GM18861 (cell line): Measurements from ENCODE around the gene SRP68.
"Not testable (repeated sequence)": the region's sequence is repeated elsewhere in the genome, so short reads cannot be mapped to it uniquely, and the experiment has no call there.

Experiments used
- ATAC-seq: cut with Tn5 transposase; IDR thresholded peaks from one replicate; pipeline ENCODE4 v1.9.1; 2021; ENCODE audit not compliant: unreplicated experiment

Gene SRP68

DNA sequence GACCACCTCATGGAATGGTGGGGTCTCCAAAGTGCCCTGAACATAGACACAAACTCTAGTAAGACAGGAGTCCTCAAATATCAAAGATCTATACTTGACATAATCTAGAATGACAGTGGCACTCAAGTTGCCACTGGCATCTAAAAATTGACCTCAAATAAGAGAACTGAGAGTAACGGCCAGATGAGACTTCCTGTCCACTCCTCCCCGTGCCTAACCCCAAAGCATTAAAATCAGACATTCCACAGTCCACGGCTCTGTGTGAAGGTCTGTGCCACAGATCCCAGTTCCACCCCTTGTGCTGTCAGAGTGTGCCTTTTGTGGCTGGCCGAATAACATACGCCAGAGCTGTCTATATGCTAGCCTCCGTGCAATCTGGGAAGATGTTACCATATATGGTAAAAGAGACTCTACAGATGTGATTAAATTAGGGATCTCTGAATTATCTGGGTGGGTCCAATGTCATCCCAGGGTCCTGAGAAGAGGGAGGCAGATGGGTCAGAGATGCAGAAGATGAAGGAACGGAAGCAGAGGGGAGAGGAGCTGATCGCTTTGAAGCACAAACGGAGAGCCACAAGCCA lies 24.2 kb downstream of the SRP68 start:
- no peak for ATAC-seq

GRCh38 chr17:76046064-76046463 lies 26.3 kb downstream of the SRP68 start:
- no peak for ATAC-seq

- not testable (repeated sequence) for ATAC-seq
These were observed 27.8 kb downstream of the SRP68 start for GRCh38 chr17:76044475-76045007.

- ATAC-seq, result not testable (repeated sequence)
These were observed 29.4 kb downstream of the SRP68 start for GRCh38 chr17:76042868-76043267.

- no peak for ATAC-seq
These were observed 31.9 kb downstream of the SRP68 start for GRCh38 chr17:76040376-76040775.

DNA sequence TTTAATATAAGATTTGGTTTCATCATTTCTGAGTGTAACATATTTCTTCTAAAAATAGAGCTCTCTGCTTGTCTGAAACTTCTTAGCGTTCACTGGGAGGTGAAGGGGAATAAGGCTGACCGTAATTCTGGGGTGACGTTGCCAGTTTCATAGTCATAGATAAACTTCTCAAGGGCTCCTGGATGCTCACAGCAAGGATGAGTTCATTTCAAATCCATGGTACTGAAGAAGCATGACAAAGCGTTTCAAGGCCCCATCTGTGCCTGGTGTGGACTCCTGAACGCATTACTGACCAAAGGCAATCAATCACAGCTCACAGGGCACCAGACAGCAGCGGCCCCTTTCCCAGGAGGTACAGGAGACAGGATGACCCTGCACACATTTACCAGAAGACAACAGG lies 33.2 kb downstream of the SRP68 start:
- ATAC-seq, result no peak

GRCh38 chr17:76038050-76038449 lies 34.3 kb downstream of the SRP68 start:
- no peak for ATAC-seq

DNA sequence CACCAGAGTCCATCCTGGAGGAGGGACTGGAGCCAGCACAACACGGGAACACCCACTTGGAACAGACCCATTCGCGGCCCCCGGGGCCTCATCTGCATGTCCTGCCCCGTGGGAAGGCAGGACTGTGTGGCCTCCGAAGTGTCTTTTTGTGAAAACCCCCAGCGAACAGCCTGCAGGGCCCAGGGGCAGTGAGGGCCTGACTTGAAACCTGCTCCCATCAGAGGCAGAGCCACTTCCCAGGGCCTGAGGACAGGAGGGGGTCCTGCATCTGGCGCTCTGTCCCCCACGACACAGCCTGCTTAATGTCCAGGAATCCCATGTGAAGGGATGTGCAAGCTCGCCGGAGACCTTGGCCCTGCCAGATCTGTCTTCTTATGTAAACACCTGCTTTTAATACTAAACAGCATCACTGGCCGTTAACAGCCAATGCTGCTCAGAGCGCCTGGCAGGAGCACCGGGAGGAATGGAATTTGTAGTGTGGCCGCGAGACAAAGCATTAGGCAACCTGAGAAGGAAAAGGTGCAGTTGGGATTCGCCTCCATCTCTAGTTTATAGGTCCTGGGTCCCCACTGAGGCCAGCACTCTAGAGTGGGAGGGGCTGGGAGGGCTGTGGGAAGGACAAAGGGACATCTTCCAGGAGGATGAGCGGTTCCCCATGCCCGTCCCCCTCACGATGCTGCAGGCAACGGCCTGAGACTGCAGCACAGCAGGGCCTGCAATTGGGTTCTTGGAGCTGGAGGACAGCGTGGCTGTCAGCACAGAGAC lies 35.6 kb downstream of the SRP68 start:
- no peak for ATAC-seq

DNA sequence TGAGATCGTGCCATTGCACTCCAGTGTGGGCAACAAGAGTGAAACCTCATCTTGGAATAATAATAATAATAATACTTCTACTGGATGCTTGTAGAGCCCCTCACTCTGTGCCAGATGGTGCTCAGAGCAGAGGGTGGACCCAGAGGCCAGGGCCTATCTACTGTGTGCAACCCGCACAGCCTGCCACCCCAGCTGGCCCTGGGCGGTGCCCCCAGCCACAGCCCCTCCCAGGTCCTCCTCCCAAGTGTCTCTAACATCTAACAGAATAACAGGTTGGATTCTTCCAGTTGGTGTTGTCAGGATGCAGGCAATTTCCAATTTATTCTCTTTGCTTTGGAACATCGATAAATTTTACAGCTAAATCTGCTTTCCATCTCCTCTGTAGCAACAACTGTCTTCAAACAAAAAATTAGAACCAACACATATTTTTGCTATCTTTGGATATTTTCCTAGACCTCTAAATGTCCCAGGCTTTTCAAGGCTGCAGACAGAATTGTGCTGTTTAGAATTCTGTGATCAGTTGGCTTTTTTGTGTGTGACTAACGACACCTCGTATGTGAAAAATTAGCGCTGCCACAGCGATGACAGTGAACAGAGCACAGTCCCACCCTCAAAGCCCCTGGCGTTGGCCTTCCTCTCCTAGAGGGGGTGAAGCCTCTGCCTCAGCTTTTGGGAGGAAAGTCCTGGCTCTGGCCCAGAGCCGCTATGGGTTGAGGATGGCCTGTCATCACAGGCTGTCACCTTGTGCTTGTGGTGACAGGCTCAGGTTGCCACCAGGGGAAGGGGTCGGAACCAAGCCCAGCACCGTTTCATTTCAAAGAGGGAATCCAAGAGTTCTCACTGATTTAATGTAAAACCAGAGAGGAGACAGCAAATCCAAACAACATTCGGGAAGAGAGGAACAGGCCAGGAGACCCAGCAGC lies 37.6 kb downstream of the SRP68 start:
- ATAC-seq, result no peak

GRCh38 chr17:76033139-76033538 lies 39.2 kb downstream of the SRP68 start:
- ATAC-seq, result no peak

- ATAC-seq, result no peak
These were observed 39.6 kb downstream of the SRP68 start for GRCh38 chr17:76032780-76033108.

- ATAC-seq, result no peak
These were observed 40.1 kb downstream of the SRP68 start for GRCh38 chr17:76032073-76032779.

DNA sequence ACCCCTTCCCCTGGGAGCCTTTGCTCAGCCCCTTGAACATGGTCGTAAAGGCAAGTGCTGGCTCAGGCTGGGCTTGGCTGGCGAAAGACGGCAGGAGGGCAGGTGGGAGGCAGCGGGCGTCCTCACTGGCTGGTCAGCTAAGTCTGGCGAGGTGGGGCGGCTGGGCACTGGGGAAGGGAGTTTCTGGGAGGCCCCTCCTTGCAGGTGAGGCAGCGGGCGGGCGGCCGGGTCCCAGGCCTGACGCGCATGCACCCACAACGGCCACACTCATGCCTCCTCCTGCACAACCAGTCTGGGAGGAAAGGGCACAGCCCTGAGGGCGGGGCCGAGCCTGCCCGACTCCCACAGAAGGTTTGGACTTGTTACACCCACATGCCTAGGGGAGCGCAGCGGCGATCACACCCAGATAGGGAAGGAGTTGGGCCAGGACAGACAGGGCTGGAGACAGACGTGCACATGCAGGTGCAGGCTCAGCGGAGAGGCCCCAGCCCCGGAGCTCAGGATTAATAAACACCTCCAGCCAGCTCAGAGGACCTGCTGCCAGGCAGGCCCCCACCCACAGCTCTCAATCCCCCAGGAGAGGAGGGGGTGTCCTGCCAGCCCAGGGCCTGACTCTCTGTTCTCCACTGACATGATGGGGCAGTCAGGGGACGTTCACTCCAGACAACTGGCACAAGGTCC lies 45.0 kb downstream of the SRP68 start, which contains the start of gene EVPL:
Gene EVPL, minus strand, starts transcription at position 148 of the 681 bp plus-strand sequence. Its CDS starts 108 bp downstream, at position 40.
- ATAC-seq, result no peak

GRCh38 chr17:76026714-76027158 lies 45.6 kb downstream of the SRP68 start:
- ATAC-seq, result no peak

DNA sequence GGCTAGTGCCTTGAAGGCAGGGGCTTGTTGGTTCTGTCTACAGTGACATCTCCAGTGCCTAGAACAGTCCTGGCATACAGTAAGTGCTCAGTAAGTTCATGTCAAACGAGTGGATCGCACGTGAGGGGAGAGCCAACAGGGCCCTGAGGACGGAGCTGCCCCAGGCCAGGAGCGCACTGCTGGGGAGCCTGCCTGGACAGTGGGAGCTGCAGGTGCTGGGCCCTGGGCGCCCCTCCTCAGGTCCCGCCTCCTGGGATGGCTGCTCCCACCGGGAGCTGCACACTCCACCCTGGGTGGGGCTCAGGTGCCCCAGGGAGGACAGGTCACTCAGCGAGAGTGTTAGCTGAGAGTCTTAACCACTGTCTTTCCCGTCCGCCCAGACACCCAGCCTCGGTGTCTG lies 47.0 kb downstream of the SRP68 start:
- no peak for ATAC-seq

DNA sequence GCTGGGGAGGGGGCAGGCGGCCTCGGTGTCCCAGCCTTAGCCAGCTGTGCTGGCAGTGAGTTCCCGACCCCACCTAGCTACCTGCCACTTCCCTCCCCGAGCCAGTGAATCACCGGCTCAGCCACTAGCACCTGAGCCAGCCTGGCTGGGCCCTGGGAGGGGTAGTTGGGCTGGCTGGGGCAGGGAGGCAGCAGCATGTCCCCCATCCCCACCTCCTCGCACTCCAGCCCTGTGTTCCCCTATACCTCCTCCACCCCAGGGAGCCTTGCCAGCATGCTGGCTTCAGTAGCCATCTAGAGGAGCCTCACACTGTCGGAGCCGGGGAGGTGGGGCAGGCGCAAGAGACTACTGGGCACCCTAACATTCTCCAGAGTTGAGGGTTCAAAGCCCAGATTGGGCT lies 48.0 kb downstream of the SRP68 start:
- no peak for ATAC-seq

- no peak for ATAC-seq
These were observed 48.4 kb downstream of the SRP68 start for GRCh38 chr17:76023900-76024237.

DNA sequence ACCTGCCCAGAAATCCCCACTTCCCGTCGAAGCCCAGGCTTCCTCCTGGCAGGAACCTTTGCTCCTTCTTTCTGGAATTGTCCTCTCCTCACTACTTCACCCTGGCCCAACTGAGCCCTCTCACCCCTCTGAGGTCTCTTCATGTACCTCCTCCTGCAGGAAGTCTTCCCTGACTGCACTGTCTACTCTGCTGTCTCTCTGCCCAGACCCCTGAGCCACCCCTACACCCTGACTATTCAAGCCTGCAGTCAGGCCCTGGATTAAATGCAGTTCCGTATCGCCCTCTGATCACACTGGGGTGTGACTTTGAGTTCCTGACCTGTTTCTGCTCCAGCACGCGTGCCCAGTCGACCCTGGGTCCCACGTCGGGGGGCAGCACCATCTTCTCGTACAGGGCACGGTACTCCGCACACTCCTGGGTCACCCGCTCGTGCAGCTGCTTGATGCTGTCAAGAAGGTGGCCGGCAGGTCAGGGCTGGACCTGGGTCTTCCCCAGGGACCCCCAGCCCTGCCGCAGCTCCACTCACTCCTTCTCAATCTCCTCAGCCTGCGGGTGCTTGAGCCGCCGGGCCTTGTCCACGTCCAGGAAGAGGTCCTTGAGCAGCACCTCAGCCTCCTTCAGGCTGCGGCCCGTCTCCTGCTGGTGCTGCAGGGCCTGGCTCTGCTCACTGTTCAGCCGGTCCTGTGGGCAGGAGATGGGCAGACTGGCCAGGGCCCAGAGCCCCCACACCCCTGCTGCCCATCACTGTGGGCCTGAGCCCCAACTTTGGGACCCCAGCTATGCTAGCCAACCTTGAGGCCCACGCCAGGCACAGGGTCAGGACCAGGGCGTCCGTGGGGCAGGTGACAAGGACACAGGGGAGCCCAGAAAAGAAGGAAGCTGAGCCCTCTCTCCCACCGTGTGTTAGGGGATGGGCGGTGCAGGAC lies 49.1 kb downstream of the SRP68 start:
- ATAC-seq, result no peak

DNA sequence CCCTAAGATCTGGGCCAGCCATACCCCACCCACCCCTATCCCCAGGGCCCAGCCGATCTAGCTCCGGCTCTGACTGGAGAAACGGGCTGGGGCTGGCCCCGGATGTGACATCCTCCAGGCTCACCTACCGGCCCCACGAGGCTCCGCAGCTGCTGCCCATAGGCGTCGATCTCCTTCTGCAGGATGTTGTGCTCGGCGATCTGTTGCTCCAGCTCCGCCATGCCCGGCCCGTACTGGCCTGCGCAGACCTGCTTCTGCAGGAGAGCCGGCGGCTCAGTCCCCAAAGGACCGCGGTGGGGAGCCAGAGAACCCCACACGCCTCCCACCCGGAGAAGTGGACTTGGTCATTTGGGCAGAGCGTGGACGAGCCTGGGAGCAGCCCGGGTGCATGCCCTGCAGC lies 50.0 kb downstream of the SRP68 start:
- no peak for ATAC-seq
